DMS153 treated with DMSO at 0.1 percent for 48 hours (cell line): Measurements from ENCODE around the gene WNK4.

Source experiments
- DNase-seq: peaks from one replicate; lab custom pipeline; 2025; ENCODE audit not compliant: unreplicated experiment; lab: John Stamatoyannopoulos, UW

Gene WNK4

DNA sequence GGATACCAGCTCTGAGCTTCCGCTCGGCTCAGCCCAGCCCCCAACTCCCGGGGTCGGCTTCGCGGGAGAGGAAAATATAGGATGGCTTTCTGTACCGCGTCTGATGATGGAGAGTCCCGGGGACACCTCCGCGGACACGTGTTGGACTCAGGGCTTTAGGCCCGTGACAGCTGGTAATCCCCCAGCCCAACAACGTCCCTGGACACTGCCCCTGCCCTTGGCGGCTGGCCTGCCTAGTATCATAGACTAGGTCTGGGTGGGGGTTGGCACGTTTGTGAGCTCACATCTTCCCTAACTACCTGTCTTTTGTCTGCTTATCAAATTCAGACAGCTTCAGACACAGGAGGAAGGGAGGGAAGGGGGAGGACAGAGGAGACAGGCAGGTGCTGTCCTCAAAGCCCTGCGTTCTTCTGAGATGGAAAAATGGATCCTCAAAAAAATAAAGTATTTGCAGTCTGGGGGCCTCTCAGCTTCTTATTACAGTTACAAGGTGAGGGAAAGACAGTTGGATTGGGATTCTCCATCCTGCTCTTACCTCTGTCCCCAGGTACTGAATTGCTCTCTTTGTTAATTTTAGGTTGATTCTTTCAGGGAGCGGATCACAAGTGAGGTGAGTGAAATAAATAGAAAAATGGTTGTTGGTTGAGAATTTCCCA, 53.5 kb downstream of the WNK4 start:
- DNase-seq, result no peak

GRCh38 chr17:42835732-42836131, 55.3 kb downstream of the WNK4 start:
- DNase-seq, result no peak

GRCh38 chr17:42841975-42842685, 61.7 kb downstream of the WNK4 start:
- no peak for DNase-seq

DNA sequence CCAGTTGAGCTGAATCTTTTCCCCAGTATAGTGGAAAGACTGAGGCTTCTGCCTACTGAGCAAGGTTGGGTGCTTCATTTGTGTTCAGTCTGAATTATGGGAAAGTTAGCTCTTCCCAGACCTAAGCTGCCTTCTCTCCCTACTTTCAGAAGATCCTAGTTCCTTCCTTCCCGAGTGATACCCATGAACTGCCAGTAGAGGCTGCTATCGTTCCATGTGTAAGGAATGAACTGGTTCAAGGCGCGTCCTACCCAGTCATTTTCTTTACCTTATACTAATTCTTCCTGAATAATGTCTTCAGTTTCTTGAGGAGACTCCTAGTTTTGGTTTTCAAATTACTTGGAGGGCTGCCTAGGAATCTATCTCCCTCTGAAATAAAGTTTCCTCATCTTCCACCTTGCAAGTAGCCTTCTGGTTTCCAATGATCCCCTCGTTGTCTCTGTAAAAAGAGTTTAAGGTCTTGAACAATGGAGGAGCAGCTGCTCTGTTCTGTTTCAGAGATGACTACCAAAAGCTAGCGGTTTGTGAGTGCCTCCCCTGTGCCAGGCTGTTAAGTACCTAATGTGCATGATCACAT, 63.0 kb downstream of the WNK4 start:
- DNase-seq, result peak; percentile 46

DNA sequence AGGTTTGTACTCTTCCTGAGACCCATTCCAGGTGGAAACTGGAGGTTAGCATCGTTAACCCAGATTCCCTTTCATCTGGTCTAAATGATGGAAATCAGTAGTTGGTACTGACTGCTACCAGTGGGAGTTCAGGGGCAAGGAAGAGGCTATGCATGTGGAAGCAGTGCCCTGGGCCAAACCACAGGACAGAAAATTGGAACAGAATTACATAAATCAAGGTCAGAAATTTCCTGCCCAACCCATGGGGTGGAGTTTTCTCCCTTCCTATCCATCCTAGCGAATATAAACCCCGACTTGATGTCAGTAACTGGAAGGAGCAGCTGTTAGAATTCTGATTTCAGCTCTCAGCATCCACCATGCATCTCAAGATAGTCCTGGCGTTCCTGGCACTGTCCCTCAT, 63.9 kb downstream of the WNK4 start, which contains the start of gene AOC2:
Gene AOC2 (plus strand): TSS at position 310 of the 400 bp plus-strand sequence. CDS start 47 bp downstream, at position 357.
- DNase-seq, result no peak

- no peak for DNase-seq
These were observed 64.5 kb downstream of the WNK4 start for GRCh38 chr17:42844761-42845555.

DNA sequence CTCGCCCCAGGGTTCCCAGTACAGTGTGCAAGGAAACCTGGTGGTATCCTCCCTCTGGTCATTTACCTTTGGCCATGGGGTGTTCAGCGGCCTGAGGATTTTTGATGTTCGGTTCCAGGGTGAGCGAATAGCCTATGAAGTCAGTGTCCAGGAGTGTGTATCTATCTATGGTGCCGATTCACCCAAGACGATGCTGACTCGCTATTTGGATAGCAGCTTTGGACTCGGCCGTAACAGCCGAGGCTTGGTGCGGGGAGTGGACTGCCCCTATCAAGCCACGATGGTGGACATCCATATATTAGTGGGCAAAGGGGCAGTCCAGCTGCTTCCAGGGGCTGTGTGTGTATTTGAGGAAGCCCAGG, 65.1 kb downstream of the WNK4 start:
- DNase-seq, result no peak

DNA sequence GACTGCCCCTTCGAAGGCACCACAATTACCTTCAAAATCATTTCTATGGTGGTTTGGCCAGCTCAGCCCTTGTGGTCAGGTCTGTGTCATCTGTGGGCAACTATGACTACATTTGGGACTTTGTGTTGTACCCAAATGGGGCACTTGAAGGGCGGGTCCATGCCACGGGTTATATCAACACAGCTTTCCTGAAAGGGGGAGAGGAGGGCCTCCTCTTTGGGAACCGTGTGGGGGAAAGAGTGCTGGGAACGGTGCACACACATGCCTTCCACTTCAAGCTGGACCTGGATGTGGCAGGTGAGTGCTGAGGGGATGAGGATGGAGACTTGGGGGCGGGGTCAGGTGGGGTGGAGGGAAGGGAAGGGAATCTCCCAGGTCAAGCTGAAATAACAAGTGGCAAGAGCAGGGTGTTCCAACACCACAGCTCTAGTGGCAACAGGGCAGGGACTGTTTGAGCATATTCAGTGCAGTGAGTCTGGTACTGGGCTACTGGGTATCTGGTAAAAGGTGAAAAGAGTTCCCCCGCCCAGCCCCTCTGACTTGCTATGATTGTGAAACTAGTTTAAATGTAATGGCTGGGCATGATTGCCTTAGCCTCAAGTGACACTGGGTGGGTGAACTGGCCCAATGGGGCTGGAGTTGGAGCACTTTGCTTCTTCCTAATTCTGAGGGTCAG, 65.6 kb downstream of the WNK4 start:
- no peak for DNase-seq
